Esophagus muscularis mucosa (tissue), 4 donors: ENCODE data around the gene RBM43. TPM values are rescaled to one million over a fixed set of nuclear protein-coding genes. Genes with fewer than 3 reads are reported as not detected.

Source experiments
- DNase-seq: peaks from one replicate; pipeline ENCODE4 v3.0.0-alpha.2; 2017; ENCODE audit errors: extremely low spot score
- H3K27ac ChIP-seq, 4 donors: fragments of 200-600 bp; sonication (generic); replicated peaks in 1 of 4; 1 replicate in 3 of 4; 2 replicates in 1 of 4; pipeline ENCODE4 v1.5.1; 2016 to 2019; ENCODE audit warnings: mild to moderate bottlenecking in 1 of 4
- H3K27me3 ChIP-seq, 4 donors: fragments of 200-600 bp; sonication (generic); one replicate each; pipeline versions ENCODE4 v1.5.1 to v1.6.0; 2016 to 2019
- H3K36me3 ChIP-seq, 4 donors: fragments of 200-600 bp; sonication (generic); one replicate each; pipeline ENCODE4 v1.5.1; 2016 to 2019
- H3K4me1 ChIP-seq, 4 donors: fragments of 200-600 bp; sonication (generic); one replicate each; pipeline ENCODE4 v1.5.1; 2016 to 2019
- H3K4me3 ChIP-seq, 4 donors: fragments of 200-600 bp; sonication (generic); 1 replicate in 2 of 4; 2 replicates in 2 of 4; pipeline ENCODE4 v1.5.1; 2016 to 2019; ENCODE audit warnings: mild to moderate bottlenecking in 4 of 4, moderate library complexity in 1 of 4
- H3K9me3 ChIP-seq, 4 donors: fragments of 200-600 bp; sonication (generic); 1 replicate in 3 of 4; 2 replicates in 1 of 4; pipeline ENCODE4 v1.5.1; 2016 to 2019
- EP300 ChIP-seq: sonication (generic); formaldehyde crosslinking; IDR thresholded peaks from one replicate; pipeline ENCODE4 v1.6.1; 2017; ENCODE audit warnings: antibody characterized with exemption
- POLR2A ChIP-seq: fragments of 450-650 bp; IDR thresholded peaks from one replicate; pipeline ENCODE4 v1.6.1; 2017; ENCODE audit warnings: antibody characterized with exemption, moderate library complexity, mild to moderate bottlenecking, low read depth
- POLR2AphosphoS5 ChIP-seq, 2 donors: sonication (generic); formaldehyde crosslinking; IDR thresholded peaks; one replicate each; pipeline ENCODE4 v1.6.1; 2017; ENCODE audit warnings: antibody characterized with exemption in 2 of 2
- WGBS: methylation state at CpG from one replicate; pipeline ENCODE4 v1.1.5; 2018; 5-methylcytosine and 5-hydroxymethylcytosine counted together
- intact Hi-C: fragments of 100-400 bp; cut with DNase I; formaldehyde crosslinking; loops from one replicate; pipeline ENCODE4 v1.15.1; 2023
- total RNA-seq, 4 donors: library from RNA; depleted of rRNA; stranded (reverse); fragments of >200 nt; gene quantifications; one replicate each; pipeline versions ENCODE4 v1.1.0 to v1.2.1, GENCODE V29; 2016
- TF ChIP-seq, protein P1 (sequence below), 3 experiments: fragments of 200-600 bp in 2 of 3; fragments of 450-650 bp in 1 of 3; sonication (generic) in 2 of 3; IDR thresholded peaks; one replicate each; pipeline ENCODE4 v1.5.1; 2017 to 2019; ENCODE audit warnings: antibody characterized with exemption in 3 of 3, mild to moderate bottlenecking in 2 of 3, moderate library complexity in 1 of 3

The RBM43 gene
- total RNA-seq, 4 donors from 2014 or later, result 3.3 to 8.3 (median 5.0) TPM

- intact Hi-C loops, result no loop called here
- H3K27ac ChIP-seq, result no peak overlapping the region
These were observed 29.6 kb upstream of the RBM43 start for GRCh38 chr2:151291224-151291623.

GRCh38 chr2:151289972-151290866, 28.6 kb upstream of the RBM43 start:
- no peaks in the 10 kb centered on the region for H3K36me3 ChIP-seq
- WGBS, result 28% methylated on average over 9 of the region's 9 CpGs
- H3K4me3 ChIP-seq, result peak overlapping the region; percentile 79 to 90 (median 84)
- H3K4me1 ChIP-seq, result peaks cover 8 to 37% (median 18%) of the 10 kb centered on the region in 4 donors
- H3K27me3 ChIP-seq, result no peaks in the 10 kb centered on the region
- DNase-seq, result no peak
- peak overlapping the region; percentile 93 to 96 (median 94) for H3K27ac ChIP-seq
- H3K9me3 ChIP-seq, result no peaks in the 10 kb centered on the region
- TF ChIP-seq EP300, result no peak
- no peak for TF ChIP-seq POLR2A
- TF ChIP-seq, protein P1, sequence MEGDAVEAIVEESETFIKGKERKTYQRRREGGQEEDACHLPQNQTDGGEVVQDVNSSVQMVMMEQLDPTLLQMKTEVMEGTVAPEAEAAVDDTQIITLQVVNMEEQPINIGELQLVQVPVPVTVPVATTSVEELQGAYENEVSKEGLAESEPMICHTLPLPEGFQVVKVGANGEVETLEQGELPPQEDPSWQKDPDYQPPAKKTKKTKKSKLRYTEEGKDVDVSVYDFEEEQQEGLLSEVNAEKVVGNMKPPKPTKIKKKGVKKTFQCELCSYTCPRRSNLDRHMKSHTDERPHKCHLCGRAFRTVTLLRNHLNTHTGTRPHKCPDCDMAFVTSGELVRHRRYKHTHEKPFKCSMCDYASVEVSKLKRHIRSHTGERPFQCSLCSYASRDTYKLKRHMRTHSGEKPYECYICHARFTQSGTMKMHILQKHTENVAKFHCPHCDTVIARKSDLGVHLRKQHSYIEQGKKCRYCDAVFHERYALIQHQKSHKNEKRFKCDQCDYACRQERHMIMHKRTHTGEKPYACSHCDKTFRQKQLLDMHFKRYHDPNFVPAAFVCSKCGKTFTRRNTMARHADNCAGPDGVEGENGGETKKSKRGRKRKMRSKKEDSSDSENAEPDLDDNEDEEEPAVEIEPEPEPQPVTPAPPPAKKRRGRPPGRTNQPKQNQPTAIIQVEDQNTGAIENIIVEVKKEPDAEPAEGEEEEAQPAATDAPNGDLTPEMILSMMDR (IDR thresholded peaks at IDR 0.05), result no peak
- no peak for TF ChIP-seq POLR2AphosphoS5 (IDR thresholded peaks at IDR 0.05)
- intact Hi-C loops, result no loop called here

More at GRCh38 chr2:151291224-151291623, 29.6 kb upstream of the RBM43 start:
- Histone ChIP-seq H3K36me3 (no peaks in the 10 kb centered on the region), H3K27me3 (no peaks in the 10 kb centered on the region), H3K4me1 (peaks cover 8 to 32% (median 18%) of the 10 kb centered on the region in 4 donors), H3K9me3 (no peaks in the 10 kb centered on the region), H3K4me3 (no peak overlapping the region)
- DNase-seq, result no peak
- TF ChIP-seq, protein P1 (IDR thresholded peaks at IDR 0.05), result no peak
- TF ChIP-seq POLR2AphosphoS5 (IDR thresholded peaks at IDR 0.05), result no peak
- TF ChIP-seq POLR2A, result no peak
- no peak for TF ChIP-seq EP300

DNA sequence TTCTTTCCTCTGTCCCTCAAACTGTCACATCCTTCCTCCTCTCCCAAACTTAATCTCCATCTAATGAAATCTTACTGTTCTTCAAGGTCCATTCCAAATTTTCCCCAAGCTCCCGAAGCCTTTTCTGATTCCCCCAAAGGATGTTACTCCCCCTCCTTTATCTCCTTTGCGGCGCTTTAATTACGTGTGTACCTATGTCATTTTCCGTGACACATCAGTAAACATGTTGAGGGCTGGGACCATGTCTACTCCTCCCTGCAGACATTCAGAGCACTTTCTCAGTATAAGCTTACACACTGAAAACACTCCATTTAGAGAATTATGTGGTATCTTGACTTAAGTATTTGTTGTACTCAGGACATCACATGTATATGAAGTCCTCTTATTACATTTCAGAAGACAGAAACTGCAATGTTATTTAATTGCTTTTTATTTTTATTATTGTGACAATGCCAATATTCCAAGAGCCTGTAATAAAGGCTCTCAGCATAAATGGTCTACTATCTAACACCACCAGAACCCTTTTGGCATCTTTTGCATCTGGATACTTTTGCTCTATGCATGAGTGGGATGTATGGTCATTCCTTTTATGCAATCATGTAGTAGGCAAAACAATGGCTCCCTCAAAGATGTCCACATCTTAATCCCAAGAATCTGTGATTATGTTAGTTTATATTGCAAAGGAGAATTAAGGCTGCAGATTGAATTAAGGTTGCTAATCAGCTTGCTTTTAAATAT, 26.0 kb upstream of the RBM43 start:
- intact Hi-C loops, result no loop called here
- no peak for DNase-seq
- Histone ChIP-seq H3K27me3 (no peaks in the 10 kb centered on the region), H3K27ac (no peak overlapping the region), H3K9me3 (no peaks in the 10 kb centered on the region), H3K4me3 (peak overlapping the region in 2 of 4 donors; percentile 79 to 81), H3K36me3 (peaks cover 0 to under 1% (median under 1%) of the 10 kb centered on the region in 4 donors), H3K4me1 (peaks cover 8 to 37% (median 18%) of the 10 kb centered on the region in 4 donors)
- TF ChIP-seq EP300, result no peak
- WGBS, result 88% methylated on average over 5 of the region's 5 CpGs

GRCh38 chr2:151282401-151282800, 20.7 kb upstream of the RBM43 start:
- peaks cover 17 to 51% (median 25%) of the 10 kb centered on the region in 4 donors for H3K36me3 ChIP-seq
- TF ChIP-seq POLR2A (no peak), POLR2AphosphoS5 (IDR thresholded peaks at IDR 0.05) (no peak), EP300 (no peak)
- TF ChIP-seq, protein P1 (IDR thresholded peaks at IDR 0.05), result no peak
- H3K4me1 ChIP-seq, result peaks cover 0 to 17% (median 4%) of the 10 kb centered on the region in 4 donors
- H3K4me3 ChIP-seq, result no peak overlapping the region
- H3K27me3 ChIP-seq, result no peaks in the 10 kb centered on the region
- WGBS, result 84% methylated on average over 4 of the region's 4 CpGs
- H3K9me3 ChIP-seq, result no peaks in the 10 kb centered on the region
- intact Hi-C loops, result no loop called here
- DNase-seq, result no peak
- H3K27ac ChIP-seq, result no peak overlapping the region

DNA sequence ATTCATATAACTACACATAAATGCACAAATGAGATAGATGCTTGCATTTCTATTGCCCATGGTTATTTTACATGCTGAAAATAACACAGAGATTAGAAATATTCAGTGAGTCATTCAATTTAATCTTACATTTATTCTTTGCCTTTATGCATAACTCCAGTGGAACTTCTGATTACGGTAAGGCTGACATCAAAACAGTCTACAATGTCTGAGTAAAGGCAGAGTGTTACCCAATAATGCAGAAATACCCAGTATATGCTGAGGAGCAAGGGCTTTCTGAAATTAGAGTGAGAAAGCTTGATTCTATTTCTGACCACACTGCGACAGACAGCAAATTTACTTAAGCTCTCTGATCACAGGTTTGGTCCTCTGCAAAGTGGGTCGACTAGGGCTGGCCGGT, 18.6 kb upstream of the RBM43 start:
- Histone ChIP-seq H3K4me1 (no peaks in the 10 kb centered on the region), H3K36me3 (peaks cover 25 to 71% (median 30%) of the 10 kb centered on the region in 4 donors), H3K4me3 (no peak overlapping the region), H3K27ac (no peak overlapping the region), H3K9me3 (no peaks in the 10 kb centered on the region), H3K27me3 (no peaks in the 10 kb centered on the region)
- whole genome bisulfite sequencing, result 59% methylated on average over 4 of the region's 4 CpGs
- no peak for DNase-seq
- TF ChIP-seq, protein P1 (IDR thresholded peaks at IDR 0.05), result no peak
- no peak for TF ChIP-seq POLR2AphosphoS5 (IDR thresholded peaks at IDR 0.05)
- TF ChIP-seq POLR2A, result no peak
- TF ChIP-seq EP300, result no peak
- intact Hi-C loops, result no loop called here
